Smooth muscle cell of the brain vasculature (primary cell): ENCODE results near the gene GPC6.
A peak's percentile ranks its signal among the peaks of the same experiment; 100 is the strongest.

Source experiments
- DNase-seq: peaks from one replicate; pipeline ENCODE4 v3.0.0-alpha.2; 2012; ENCODE audit warnings: low read depth, low spot score

Gene GPC6

DNA sequence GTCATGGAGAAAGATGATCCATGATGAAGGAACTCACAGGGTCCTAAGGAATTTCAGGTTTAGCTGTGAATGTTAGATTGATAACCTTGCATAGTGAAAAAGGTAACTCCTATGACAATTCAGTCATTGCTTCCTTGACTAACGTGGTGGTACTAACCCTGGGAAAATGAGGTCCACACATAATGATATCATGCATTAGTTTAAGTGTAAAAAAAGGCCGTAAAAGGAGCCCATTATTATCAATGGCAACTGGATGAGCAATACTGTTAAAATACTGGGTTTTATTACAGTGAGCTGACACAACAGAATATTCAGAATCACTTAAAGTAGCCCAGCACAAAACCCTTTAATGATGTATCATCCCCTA, 737.5 kb downstream of the GPC6 start:
- no peak for DNase-seq

DNA sequence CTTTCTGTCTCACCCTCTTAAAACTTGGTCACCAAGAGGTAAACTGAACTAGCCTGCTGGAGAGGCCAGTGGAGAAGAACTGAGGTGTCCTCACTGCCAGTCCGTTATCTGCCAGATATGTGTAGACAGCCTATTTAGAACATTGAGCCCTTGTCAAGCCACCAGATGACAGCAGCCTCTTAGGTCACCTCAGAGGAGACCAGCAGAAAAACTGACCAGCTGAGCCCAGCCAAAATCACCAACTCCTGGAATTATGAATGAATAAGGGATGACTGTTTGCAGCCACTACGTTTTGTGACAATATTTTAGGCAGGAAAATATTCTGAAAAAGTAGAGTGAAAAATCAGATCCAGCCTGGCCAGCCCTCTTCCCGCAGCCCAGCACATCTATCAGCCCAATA, 739.0 kb downstream of the GPC6 start:
- no peak for DNase-seq

DNA sequence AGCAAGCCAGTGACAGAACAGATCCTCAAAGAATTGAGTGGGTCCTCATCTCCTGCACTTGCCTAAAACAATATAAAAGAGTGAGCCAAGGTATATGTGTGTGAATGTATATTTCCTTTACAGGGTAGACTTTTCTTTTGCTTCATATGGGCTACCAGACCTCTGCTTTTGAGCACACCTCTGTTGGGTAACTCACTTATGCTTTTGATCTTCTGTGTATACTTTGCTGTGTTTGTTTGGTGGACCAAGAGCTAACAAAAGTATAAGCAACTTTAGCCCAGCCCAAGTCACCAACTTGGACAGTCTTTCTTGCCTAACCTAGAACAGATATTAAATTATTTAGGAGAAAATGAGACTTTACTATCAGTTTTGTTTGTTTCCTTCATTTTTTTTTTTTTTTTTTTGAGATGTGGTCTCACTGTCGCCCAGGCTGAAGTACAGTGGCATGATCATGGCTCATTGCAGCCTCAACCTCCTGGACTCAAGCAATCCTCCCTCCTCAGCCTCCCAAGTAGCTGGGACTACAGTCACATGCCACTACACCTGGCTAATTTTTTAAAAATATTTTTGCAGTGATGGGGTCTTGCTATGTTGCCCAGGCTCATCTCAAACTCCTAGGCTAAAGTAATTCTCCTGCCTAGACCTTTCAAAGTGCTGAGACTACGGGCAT, 739.8 kb downstream of the GPC6 start:
- no peak for DNase-seq

DNA sequence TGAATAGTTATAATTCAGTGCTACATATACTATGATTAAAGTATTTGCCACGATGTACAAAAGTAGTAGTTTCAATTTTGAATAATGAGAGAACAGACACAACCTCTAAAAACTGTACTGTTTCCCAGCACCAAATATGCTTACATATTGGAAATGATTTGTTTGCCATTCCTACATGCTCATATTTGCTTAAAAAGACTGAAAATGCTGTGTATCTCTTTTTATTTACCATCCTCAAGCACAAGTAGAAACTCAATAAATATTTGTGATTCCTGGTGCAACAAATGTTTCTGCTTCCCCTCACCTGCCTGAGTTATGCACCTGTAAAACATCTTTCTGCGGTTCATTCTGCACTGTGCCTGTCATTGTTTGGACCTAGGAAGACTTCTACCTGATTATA, 740.7 kb downstream of the GPC6 start:
- DNase-seq = no peak

DNA sequence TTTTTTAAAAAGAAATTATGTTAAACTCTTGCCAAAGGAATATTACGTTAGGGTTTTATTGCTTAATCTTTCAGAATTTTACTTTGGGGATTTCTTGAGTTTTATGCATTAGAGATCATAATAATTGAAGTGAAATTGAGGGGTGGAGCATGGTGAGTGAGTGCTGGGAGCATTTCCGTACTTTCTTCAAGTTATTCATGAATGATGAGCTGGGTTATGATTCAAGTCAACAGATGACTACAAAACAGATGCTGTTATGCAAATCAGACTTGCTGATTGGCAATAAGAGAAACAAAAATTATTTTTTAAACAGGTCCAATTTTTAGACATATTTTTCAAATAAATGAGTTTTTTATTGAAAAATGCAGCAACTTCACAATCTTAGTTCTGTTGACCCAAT, 748.6 kb downstream of the GPC6 start:
- no peak for DNase-seq

DNA sequence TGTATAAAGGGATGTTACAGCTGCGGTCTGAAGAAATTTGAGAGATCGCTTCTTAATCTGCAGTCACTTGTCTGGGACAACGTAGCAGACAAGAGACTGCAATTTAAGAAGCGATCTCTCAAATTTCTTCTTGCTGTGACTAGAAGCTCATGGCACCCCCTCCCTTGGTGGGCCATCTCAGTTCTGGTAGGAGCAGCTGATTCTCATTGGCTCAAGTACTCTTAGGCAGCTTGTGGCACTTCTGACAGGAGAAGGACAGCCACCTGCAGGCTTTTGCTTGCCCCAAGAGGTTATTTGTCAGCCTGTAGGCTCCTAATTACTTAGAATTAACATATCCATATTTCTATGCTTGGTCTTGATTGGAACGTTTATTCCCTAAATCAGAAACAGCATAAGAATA, 749.9 kb downstream of the GPC6 start:
- no peak for DNase-seq

DNA sequence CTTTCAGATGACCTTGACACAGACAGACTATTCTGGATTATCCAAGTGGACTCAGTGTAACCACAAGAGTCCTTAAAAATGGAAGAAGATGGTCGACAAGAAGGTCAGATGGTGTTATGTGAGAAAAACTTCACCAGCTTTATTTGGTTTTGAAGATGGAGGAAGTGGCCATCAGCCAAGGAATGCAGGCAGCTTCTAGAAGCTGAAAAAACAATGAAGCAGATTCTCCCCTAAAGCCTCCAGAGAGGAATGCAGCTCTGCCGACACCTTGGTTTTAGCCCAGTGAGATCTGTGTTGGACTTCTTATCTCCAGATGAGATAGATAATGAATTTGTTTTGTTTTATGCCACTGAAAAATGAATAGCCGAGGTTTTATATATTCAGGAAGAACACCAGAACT, 751.4 kb downstream of the GPC6 start:
- no peak for DNase-seq

DNA sequence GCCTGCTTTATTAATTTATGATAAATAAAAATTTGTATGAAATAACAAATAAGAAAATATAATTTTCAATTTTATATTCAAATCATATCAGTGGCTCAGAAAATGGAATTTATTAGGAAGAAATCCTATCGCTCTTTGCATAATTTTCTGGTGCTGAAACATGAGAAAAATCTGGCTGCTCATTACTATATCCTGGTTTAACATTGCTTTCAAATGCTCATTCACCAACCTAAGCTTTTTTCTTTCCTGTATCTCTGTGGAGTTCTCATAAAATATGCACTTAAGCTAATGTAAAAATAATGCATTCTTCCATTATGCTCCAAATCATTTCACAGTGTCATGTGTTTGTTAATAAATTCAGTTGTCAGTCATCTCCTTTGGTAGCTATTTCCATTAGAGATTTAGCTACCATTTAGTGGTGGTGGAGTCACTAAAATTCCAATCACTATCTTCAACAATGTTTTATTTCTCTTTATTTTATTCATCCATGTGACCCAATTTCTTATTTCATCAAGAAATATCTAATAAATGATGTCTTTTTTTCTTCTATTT, 754.9 kb downstream of the GPC6 start:
- DNase-seq = no peak

DNA sequence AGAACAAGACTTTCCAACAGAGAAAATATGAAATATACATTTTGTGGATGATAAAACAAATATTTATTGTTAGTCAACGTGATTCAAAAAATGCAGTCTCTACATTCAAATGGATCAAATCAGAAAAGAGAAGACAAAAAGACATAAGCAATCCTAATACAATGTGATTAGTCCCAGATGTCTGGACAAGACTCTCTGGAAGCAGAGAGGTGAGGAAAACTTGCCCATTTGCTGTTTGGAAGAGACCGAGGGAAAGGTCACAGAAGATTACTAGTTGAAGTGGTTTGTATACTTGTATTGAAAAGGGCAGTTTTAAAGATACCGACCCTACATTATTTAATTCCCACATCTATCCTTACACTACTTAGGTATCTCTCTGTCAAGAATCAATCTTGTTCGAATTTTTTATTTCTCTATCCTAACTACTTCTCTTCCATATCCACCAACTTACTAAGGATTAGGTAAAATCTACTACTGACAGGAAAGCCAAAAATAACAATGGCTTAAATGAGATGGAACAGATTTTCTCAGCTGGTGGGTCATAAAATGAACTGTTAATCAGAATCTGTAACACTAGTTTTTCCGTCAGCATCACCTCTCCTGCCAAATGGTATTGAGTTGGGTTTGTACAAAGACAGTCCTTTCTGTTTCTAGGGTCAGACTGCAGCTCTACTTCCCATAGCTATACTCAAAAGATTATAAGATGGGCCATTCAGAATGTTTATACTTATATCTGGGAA, 755.7 kb downstream of the GPC6 start:
- no peak for DNase-seq

DNA sequence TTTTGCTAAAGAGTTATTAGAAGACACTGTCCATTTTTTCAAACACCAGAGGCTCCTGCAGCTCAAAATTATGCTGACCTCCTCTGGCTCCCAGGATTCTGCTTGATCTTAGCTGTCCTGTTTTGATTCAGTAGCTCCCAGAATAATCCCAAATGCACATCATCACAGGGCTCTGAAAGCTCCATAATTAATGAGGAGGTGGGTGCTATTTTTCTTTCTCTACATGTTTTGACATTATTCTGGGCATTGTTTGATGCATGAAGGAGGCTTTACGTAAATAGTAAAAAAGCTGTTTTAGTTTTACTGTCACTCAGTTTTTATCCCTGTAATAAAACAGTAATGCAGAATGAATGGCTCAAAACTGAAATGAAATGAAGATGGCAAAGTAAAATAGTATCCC, 757.4 kb downstream of the GPC6 start:
- DNase-seq = no peak

DNA sequence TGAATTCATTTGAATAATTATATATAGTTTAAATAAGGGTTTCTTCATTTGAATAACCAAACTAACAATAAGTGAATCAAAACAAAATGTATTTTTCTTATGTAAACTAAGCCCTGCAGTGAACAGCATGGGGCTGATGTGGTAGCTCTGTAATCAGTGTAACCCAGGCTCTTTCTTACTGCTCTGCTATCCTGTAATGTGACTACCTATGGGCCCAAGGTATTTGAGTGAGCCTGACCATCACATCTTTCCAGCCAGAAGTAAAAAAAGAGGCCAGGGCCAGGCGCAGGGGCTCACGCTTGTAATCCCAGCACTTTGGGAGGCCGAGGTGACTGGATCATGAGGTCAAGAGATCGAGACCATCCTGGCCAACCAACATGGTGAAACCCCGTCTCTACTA, 758.3 kb downstream of the GPC6 start:
- DNase-seq = no peak

DNA sequence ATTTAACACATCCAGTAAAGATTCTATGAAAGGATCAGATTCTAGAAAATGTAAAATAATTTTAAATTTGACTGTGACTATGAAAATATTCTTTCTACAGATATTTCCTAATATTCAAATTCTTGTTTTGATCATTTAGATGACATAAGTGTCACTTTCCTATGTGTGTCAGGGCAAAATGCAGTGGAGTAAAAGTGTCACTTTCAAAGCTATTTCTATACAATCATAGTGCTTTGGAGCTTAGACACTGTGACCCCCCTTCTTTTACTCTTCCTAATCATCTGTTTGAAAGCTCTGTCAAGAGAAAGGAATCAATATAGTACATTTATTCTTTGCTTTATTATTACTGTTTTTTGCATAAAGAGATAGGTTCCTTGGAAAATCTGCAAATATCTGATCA, 760.9 kb downstream of the GPC6 start:
- no peak for DNase-seq

DNA sequence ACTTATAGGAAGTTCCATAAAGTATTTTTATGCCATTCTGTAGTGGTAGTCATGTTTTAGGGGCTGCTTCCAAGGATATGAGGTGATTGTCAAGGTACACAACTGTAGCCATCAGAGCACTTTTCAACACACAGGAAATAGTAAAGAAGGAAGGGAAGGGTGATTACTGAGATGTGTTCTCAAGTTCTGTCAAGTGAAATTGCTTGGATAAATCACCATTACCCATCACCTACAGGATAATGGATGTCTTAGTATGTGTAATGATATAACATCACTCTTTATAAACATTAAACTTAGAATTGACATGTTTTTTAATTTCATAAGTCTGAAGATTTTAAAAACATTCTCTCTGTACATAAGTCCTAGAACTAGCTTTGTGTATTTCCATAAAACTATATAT, 765.0 kb downstream of the GPC6 start:
- DNase-seq = no peak

DNA sequence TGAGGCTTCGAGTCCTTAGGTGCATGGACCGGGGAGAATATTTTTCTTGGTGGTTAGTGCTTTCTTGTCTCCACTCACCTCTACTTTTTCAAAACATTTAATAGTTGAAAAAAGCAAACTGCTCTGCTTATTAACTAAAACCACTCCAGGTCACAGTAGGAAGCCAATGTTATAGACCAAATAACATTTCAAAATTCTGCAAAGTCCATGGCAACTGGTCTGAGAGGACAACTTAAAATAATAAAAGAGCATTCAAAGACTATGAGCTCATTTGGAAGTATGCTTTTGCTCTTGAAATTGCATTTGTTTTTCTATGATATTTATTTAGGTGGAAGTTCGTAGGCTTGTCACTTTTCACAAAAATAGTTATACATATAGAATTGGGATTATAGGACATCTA, 769.9 kb downstream of the GPC6 start:
- DNase-seq = peak; percentile 49

DNA sequence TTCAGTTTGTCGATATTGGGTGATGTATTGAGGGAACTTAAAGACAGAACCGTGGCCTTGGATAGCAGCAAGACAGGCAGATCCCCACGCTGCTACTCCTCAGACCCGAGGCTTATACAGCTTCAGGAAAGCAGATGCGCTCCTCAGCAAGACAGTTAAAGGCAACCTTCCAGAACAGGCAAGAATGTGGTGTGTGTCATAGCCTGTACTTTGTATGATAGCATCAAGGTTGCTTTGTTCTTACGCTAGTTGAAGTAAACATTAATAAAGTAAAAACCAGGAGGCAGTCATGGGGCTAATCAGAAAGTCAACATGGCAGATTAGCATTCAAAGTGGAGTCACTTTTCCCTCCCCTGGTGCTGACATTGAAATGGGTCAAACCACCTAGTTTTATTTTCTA, 779.7 kb downstream of the GPC6 start:
- DNase-seq = no peak

DNA sequence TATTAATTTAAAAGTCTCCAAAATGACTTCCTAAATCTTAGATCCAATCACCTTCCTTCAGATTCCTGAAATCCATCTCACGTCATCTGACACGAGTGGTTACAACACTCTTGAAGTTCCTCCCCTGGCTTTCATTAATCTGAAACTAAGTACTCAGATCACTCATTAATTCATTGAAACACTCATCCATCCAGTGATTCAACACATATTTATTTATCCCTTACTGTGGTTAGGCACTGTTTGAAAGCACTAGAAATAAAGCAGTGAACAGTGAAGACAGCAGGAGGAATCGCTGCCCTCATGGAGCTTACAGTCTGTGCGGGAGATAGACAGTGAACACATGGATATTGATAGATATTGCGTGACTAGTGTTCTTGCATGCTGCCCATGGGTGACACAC, 780.5 kb downstream of the GPC6 start:
- DNase-seq = no peak

DNA sequence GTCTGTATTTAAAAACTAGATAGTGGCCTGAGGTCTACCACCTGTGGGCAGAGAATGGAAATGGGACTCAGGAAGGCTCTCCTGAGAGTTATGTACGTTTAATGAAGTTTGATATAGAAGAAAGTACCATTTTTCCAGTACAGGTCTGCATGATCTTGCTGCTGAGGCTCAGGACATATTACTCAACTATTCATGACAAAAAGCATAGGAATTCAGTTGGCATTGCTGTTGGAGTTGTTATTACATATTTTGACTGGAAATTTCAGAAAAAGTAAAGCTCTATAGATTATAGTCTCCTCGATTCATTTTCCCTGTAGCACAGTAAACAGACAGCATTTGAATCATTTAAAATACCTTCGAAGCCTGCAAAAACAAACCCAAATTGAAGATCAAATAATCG, 783.1 kb downstream of the GPC6 start:
- DNase-seq = no peak

DNA sequence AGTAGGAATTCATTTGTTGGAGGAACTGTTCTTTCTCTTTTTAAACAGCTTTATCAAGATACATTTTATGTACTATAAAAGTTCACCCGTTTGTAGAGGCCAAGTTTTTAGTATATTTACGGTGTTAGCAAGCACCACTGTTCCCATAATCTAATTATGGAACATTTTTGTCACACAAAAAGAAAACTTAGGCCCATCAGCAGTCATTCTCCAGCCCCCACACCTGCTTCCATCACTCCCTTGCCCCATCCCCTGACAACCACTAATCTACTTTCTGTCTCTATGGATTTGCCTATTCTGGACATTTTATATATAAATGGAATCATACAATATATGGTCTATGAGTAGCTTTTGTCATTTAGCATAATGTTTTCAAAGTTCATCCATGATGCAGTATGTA, 787.9 kb downstream of the GPC6 start:
- DNase-seq = no peak

DNA sequence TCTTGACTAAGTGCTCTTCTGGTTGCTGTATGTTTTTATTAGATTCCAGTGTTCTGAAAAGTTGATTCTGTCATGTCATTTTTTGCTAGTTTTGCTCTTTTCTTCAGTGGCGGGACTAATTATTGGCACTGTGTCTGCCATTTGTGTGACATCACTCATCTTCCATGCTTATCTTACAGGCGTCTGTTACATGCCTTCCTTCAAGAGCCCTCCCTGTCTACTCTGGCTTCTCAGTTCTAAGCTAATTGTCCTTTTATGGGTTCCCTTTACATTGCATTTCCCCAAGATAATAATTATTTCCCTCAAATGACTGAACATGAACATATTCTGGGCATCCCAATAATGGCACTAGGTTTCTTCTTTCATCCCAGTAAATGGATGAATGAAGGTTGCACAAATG, 793.8 kb downstream of the GPC6 start:
- DNase-seq = no peak

DNA sequence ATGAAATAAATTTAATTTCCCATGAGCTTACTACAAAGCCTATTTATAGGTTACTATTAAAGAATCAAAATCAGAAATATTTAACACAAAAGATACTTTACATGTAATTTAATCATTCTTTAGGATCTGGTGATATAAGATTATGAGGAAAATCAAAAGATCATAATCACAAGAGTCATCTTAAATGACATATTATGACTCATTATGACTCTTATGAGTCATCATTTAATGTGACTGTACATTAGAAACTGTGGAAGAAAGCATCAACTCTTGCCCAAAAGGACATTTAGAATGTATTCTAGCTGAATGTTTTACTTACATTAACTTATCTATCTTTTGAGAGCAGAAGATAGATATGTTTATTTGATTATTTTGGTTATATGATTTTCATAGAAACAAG, 794.2 kb downstream of the GPC6 start:
- no peak for DNase-seq

DNA sequence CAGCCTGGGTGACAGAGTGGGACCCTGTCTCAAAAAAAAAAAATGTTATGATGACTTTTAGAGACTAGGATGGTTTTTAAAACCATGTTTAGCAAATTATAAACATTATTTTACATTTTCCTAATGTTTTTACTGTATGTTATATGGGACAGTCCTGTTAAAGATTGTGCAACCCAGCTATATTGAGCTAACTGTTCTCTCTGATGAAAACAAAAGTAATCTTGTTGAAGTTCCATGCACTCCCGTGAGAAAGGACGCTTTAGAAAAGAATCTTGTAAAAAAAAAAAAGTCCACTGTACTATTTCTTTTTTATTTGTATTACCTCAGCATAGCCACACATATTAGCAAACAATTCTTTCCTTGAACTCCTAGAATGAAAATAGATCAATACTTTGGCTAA, 801.6 kb downstream of the GPC6 start:
- no peak for DNase-seq

DNA sequence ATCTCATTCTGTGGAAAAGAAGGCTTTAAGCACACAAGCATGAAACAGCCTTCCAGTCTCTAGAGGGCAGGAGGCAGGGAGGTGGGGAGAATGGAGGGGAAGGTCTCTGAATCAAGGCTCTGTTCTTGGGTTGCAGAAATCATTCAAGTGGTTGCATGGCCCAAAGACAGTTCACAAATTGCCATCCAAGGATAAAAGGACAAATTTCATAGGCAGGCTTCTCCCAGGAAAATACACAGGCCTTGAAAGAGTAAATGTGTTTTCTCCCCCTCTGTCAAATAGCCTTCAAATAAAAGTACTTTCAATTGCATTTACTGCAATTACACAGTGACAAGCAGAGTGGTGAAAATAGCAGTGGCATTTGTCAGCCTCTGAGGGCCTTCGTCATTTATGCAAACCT, 802.0 kb downstream of the GPC6 start:
- no peak for DNase-seq

DNA sequence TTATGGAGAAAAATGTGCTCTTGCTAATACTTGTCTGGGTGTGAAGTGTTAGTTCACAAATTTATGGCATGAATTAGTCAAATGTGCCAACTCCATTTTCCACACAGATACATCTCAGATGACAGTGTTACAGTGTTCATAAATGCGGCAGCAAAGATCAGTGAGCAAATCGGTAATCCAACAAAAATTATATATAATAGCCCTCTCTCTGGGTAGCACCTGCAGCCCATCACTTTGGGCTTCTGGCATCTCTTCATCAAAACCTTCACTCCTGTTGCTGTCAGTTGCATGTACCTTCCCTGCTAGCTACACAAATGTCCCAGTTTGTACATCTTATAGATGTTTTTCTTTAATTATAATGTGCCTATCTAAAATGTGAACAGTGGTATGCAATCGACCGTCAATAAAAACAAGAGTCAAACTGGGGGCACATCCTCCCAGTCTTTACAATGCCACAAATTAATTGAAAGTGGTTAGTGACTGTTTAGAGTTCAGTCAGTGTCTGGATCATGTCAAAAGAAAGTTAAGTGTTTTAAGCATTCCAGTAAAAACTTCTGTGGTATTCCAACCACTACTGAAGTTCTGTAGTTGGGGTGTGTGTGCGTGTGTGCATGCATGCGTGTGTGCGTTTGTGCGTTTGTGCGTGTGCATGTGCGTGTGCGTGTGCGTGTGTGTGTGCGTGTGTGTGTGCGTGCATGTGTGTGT, 804.0 kb downstream of the GPC6 start:
- no peak for DNase-seq
